Pancreas (tissue), 10 donors: ENCODE data around the gene GCNT1. TPM values are rescaled to one million over a fixed set of nuclear protein-coding genes. Genes with fewer than 3 reads are reported as not detected.

Source experiments
- ATAC-seq, 4 donors: fragments of 200-7000 bp; cut with Tn5 transposase; one replicate each; pipeline versions ENCODE4 v1.8.0 to v1.9.1; 2020; ENCODE audit warnings: mild to moderate bottlenecking in 4 of 4, moderate library complexity in 4 of 4
- DNase-seq, 6 donors: peaks; one replicate each; pipeline ENCODE4 v3.0.0-alpha.2; 2020
- FAIRE-seq: peaks from 2 replicates; lab custom pipeline; 2012; peaks lifted over from hg19 to GRCh38; lab: Jason Lieb, UNC
- H3K27ac ChIP-seq, 4 donors: fragments of 200-600 bp; sonication (generic); 1 replicate in 3 of 4; 2 replicates in 1 of 4; pipeline versions ENCODE4 v1.5.0 to v1.8.0; 2020
- H3K27me3 ChIP-seq, 4 donors: fragments of 200-600 bp; one replicate each; pipeline ENCODE4 v1.8.0; 2021
- H3K36me3 ChIP-seq, 3 donors: fragments of 200-600 bp; sonication (generic) in 1 of 3; one replicate each; pipeline versions ENCODE4 v1.5.0 to v1.8.0; 2020 to 2021
- H3K4me1 ChIP-seq, 3 donors: fragments of 200-600 bp; one replicate each; pipeline ENCODE4 v1.8.0; 2021
- H3K4me3 ChIP-seq, 4 donors: fragments of 200-600 bp; sonication (generic) in 2 of 4; one replicate each; pipeline versions ENCODE4 v1.5.0 to v1.8.0; 2020 to 2021
- H3K9me3 ChIP-seq, 4 donors: fragments of 200-600 bp; one replicate each; pipeline ENCODE4 v1.8.0; 2021
- CTCF ChIP-seq, 4 donors: fragments of 200-600 bp; sonication (generic) in 3 of 4; IDR thresholded peaks; one replicate each; pipeline versions ENCODE4 v1.5.0 to v1.8.0; 2021; ENCODE audit warnings: antibody characterized with exemption in 4 of 4
- WGBS, 2 donors: extraction: QIAGEN DNeasy Blood & Tissue Kit; methylation state at CpG; one replicate each; pipeline ENCODE4 v1.1.7; 2013; 5-methylcytosine and 5-hydroxymethylcytosine counted together
- intact Hi-C, 3 donors: fragments of 100-400 bp; cut with DNase I; formaldehyde crosslinking; loops; one replicate each; pipeline versions ENCODE4 v1.11.1 to v1.14.2; 2022
- polyA plus RNA-seq, 2 donors: library from polyadenylated mRNA; stranded (reverse); fragments of 200-250 nt; gene quantifications; one replicate each; pipeline ENCODE4 v1.2.3, GENCODE V29; 2013
- total RNA-seq, 6 donors: library from RNA; stranded (reverse); fragmentation: NEBNext Ultra II Directional in 4 of 6; extraction: Animal tissue kit (Norgen Biotek cat#: 25700) in 4 of 6; gene quantifications; one replicate each; pipeline versions ENCODE4 v1.2.1 to v1.2.4, GENCODE V29; 2021 to 2023
- donor health status: healthy with polysubstance abuse.
- donor health status: DM: no; HTN: no; CAD: no; lungs with moderate emphysema.
- donor health status: DM: no; HTN: no; CAD: no.
- donor health status: control.
- donor health status: control.
- donor health status: Bipolar disorder and iron deficiency.
- donor health status: DM: yes; HTN: yes; CAD: no.
- donor health status: DM: no; HTN: no; CAD: no.
- donor health status: DM: no; HTN: no; CAD: no.
- donor health status: DM: yes; HTN: yes; CAD: no.

The GCNT1 gene
- total and polyA plus RNA-seq, 8 donors = 1.0 to 7.2 (median 3.3) TPM

DNA sequence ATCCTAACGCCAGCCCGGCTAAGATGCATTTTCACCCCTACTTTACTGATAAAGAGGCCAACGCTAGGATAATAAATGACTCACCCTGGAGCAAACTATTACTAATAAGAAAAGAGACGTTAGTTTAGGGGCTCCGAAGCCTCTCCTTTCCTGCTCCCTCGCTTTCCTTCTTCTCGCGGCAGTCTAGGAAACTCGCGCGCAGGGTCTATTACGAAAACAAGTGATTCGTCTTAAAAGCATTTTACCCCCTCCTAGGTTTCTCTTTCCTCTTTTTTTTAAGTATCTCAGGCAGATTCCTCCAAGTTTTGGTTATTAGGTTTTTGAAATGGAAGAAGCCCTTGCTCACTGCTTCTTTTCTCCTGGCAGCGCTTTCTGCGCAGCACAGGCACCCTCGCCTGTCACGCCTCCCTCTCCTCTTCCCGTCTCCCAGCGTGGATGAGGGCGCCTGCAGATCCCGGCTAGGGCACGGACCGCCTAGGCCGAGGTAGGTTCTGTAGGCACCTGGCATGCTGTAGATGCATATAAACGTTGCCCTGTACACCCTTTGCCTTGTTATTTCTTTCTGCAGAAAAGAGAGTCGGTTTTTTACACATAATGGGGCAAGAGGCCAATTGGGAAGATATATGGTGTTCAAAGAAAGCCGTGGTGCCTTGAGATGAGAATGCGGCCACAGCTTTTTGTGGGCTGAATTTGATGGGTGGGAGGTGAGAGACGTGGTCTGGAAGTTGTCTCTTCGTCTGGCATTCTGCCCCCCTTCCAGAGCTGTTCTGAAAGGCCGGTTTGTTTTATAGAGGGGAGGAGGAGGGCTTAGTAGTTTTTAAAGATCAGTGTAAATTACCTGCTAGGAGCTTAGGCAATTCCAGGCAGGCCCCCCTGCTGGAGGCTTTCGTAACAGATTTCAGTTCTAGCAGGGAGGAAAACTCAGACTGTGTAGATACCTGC is 983 bp downstream of the GCNT1 start:
- ATAC-seq (peak; percentile 45 to 70 (median 53)), FAIRE-seq (no peak), DNase-seq (peak; percentile 27 to 69 (median 39))
- TF ChIP-seq CTCF (IDR thresholded peaks at IDR 0.05) = peak in 1 of 4 donors; percentile 18
- Histone ChIP-seq H3K4me3 (peak overlapping the region; percentile 52 to 90 (median 74)), H3K4me1 (peaks cover 4 to 23% (median 6%) of the 10 kb centered on the region in 3 donors), H3K9me3 (no peaks in the 10 kb centered on the region), H3K27me3 (no peaks in the 10 kb centered on the region), H3K36me3 (no peaks in the 10 kb centered on the region), H3K27ac (peak overlapping the region in 2 of 4 donors; percentile 48 to 56)
- intact Hi-C loops = loop anchor here in 1 of 3 donors (10.0 kb wide), 1 partner anchor 245 kb away; no protein-coding TSS in a partner anchor
- 4 to 6% methylated on average over 32 of the region's 32 CpGs for WGBS, 2 donors

DNA sequence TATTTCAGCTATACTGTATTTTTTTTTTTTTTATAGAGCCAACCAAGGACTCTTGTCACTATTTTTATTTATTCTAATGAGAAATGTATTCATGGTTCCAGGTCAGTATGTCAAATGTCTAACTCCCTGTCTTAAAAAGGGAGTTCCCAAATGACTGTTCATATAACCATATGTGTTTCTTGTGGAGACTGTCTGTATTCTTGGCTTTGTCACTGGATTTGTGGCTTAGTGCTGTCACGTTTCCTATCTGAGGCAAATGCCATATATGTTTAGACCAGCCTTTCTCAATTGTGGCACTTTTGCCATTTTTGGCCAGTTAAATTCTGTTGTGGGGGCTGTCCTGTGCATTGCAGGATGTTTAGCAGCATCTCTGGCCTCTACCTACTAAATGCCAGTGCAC is 3.1 kb downstream of the GCNT1 start:
- peaks cover 0 to 8% (median 4%) of the 10 kb centered on the region in 3 donors for H3K4me1 ChIP-seq
- DNase-seq (no peak), ATAC-seq (no peak), FAIRE-seq (no peak)
- no peak for TF ChIP-seq CTCF (IDR thresholded peaks at IDR 0.05)
- no peak overlapping the region for H3K27ac ChIP-seq
- intact Hi-C loops = no loop called here
- no peaks in the 10 kb centered on the region for H3K36me3 ChIP-seq
- no peak overlapping the region for H3K4me3 ChIP-seq
- no peaks in the 10 kb centered on the region for H3K9me3 ChIP-seq
- no peaks in the 10 kb centered on the region for H3K27me3 ChIP-seq
- 64 to 76% methylated on average over 1 of the region's 1 CpG for WGBS, 2 donors

- Histone ChIP-seq H3K9me3 (no peaks in the 10 kb centered on the region), H3K4me1 (peaks cover 0 to 8% (median 4%) of the 10 kb centered on the region in 3 donors), H3K4me3 (no peak overlapping the region), H3K27me3 (no peaks in the 10 kb centered on the region), H3K36me3 (no peaks in the 10 kb centered on the region), H3K27ac (no peak overlapping the region)
- intact Hi-C loops = no loop called here
- 79 to 87% methylated on average over 4 of the region's 4 CpGs for WGBS, 2 donors
- FAIRE-seq = no peak
- ATAC-seq = no peak
- DNase-seq = no peak
- TF ChIP-seq CTCF (IDR thresholded peaks at IDR 0.05) = no peak
Measured at GRCh38 chr9:76463211-76463610, 4.2 kb downstream of the GCNT1 start.

DNA sequence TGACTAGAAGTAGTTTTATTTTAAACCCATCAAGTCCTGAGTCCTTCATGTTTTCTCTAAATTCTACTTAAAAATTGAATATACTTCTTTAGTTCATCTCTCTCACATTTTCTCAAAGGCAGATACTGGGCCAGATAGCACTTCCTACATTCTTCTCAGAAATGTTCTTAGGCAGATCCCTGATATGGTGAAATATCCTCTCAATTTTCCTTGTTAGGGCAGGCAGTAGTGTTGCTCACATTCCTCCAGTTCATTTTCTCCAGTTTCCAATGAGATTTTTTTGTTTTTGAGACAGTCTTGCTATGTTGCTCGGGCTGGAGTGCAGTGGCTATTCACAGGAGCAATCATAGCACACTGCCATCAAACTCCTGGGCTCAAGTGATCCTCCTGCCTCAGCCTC is 5.7 kb downstream of the GCNT1 start:
- ATAC-seq = no peak
- 96 to 98% methylated on average over 1 of the region's 1 CpG for WGBS, 2 donors
- no peaks in the 10 kb centered on the region for H3K9me3 ChIP-seq
- no peak overlapping the region for H3K4me3 ChIP-seq
- H3K27me3 ChIP-seq = no peaks in the 10 kb centered on the region
- no peak for TF ChIP-seq CTCF (IDR thresholded peaks at IDR 0.05)
- H3K27ac ChIP-seq = no peak overlapping the region
- no peaks in the 10 kb centered on the region for H3K36me3 ChIP-seq
- peaks cover 0 to 8% (median 4%) of the 10 kb centered on the region in 3 donors for H3K4me1 ChIP-seq
- DNase-seq = no peak
- intact Hi-C loops = no loop called here
- FAIRE-seq = no peak
